ENCODE results near the gene ZFHX3. TPM values are rescaled to one million over a fixed set of nuclear protein-coding genes. Genes with fewer than 3 reads are reported as not detected.

Gene ZFHX3
- total RNA-seq, 1 experiment from 2014 or later, result 1.5 TPM

DNA sequence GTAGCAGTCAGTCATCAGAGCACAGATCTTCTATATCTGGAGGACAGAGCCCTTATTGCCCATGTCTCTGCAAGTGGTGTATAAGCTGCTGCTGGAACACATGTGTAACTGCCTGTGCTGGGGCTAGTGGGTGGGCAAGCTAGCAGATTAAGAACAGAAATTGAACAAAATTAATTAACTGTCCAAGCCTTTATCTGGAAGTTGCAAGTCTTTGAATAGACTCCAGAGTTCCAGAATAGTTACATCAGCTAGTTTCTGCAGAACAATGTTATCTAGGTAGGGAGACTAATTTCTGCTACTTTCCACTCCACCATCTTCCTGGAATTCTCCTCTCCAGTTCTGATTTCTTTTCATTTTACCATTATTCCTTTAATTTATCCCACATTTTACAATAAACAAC lies 287.3 kb downstream of the ZFHX3 start:
- H3K79me1 ChIP-seq (ENCODE audit: insufficient read depth, low read depth, low read length, poor library complexity, severe bottlenecking), result no peaks in the 10 kb centered on the region
- no peak overlapping the region for H3T11ph ChIP-seq (ENCODE audit: low read length)
- H3K9me3 ChIP-seq (ENCODE audit: control insufficient read depth, low read depth, low read length), result no peaks in the 10 kb centered on the region
- no peak overlapping the region for H2BK20ac ChIP-seq (ENCODE audit: low read depth, low read length, poor library complexity, severe bottlenecking)
- no peak overlapping the region for H3K9ac ChIP-seq (ENCODE audit: extremely low read depth, insufficient read length, low read length)
- H3K27me3 ChIP-seq (ENCODE audit: insufficient read depth, low read length), result no peaks in the 10 kb centered on the region
- no peak overlapping the region for H3K56ac ChIP-seq (ENCODE audit: insufficient read length, low read depth, low read length)
- H2BK15ac ChIP-seq (ENCODE audit: low read depth, low read length), result no peak overlapping the region
- no peak overlapping the region for H3K23ac ChIP-seq (ENCODE audit: insufficient read length, low read depth, low read length)
- no peak overlapping the region for H4K91ac ChIP-seq (ENCODE audit: insufficient read length, low read depth, low read length)
- H3K27ac ChIP-seq (ENCODE audit: insufficient read length, low read depth, low read length), result no peak overlapping the region
- Mint-ChIP-seq H3K36me3 (ENCODE audit: insufficient read depth in 1 of 3, low read depth in 3 of 3) (peaks cover 2 to 22% (median 5%) of the 10 kb centered on the region in 3 experiments; a peak in 4 of 7 replicates), H3K27ac (no peak overlapping the region), H3K9me3 (peaks cover 10 to 16% of the 10 kb centered on the region in 2 experiments; a peak in 4 of 5 replicates), H3K27me3 (ENCODE audit: low read depth) (no peaks in the 10 kb centered on the region), H3K4me3 (no peak overlapping the region), H3K4me1 (peaks cover 10 to 11% of the 10 kb centered on the region in 2 experiments)
- no peak overlapping the region for H3K4me2 ChIP-seq (ENCODE audit: insufficient read depth, insufficient read length, low read length)
- 0 out of 2 replicates have a peak, but pooled peaks cover 3% of the 10 kb centered on the region for H3K4me1 ChIP-seq (ENCODE audit: insufficient read depth, low read length)
- no peaks in the 10 kb centered on the region for H3K23me2 ChIP-seq (ENCODE audit: insufficient read length, low read depth, low read length, poor library complexity, severe bottlenecking)
- no peak overlapping the region for H2AK5ac ChIP-seq (ENCODE audit: insufficient read length, low read length)
- H4K20me1 ChIP-seq (ENCODE audit: control insufficient read depth, insufficient read depth, insufficient read length), result no peaks in the 10 kb centered on the region
- H2BK120ac ChIP-seq (ENCODE audit: low read depth, low read length, poor library complexity, severe bottlenecking), result no peak overlapping the region
- H2BK12ac ChIP-seq (ENCODE audit: insufficient read length, low read depth, low read length), result no peak overlapping the region
- H4K8ac ChIP-seq (replicated peaks; ENCODE audit: insufficient read length, low read depth, low read length), result no peak overlapping the region
- no peak overlapping the region for H3K4ac ChIP-seq (ENCODE audit: low read depth, low read length)
- H4K5ac ChIP-seq (ENCODE audit: insufficient read length, low read depth, low read length), result no peak overlapping the region
- no peak overlapping the region; the same call in 1 of the 2 replicates for H3K14ac ChIP-seq (ENCODE audit: insufficient read depth, low read length)
- DNase-seq, result no peak
- no peak overlapping the region for H2AFZ ChIP-seq (ENCODE audit: low read length)
- H2BK5ac ChIP-seq (ENCODE audit: insufficient read length, low read length), result no peak overlapping the region
- no peak overlapping the region for H3K18ac ChIP-seq (ENCODE audit: insufficient read length, low read depth, low read length)
- TF ChIP-seq, protein P1, sequence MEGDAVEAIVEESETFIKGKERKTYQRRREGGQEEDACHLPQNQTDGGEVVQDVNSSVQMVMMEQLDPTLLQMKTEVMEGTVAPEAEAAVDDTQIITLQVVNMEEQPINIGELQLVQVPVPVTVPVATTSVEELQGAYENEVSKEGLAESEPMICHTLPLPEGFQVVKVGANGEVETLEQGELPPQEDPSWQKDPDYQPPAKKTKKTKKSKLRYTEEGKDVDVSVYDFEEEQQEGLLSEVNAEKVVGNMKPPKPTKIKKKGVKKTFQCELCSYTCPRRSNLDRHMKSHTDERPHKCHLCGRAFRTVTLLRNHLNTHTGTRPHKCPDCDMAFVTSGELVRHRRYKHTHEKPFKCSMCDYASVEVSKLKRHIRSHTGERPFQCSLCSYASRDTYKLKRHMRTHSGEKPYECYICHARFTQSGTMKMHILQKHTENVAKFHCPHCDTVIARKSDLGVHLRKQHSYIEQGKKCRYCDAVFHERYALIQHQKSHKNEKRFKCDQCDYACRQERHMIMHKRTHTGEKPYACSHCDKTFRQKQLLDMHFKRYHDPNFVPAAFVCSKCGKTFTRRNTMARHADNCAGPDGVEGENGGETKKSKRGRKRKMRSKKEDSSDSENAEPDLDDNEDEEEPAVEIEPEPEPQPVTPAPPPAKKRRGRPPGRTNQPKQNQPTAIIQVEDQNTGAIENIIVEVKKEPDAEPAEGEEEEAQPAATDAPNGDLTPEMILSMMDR (conservative IDR thresholded peaks at IDR 0.05), result no peak
- no peaks in the 10 kb centered on the region for H3K79me2 ChIP-seq (ENCODE audit: insufficient read depth, low read length)

Data from H9 (cell line).